ENCODE data around the gene DECR2. TPM values are rescaled to one million over a fixed set of nuclear protein-coding genes. Genes with fewer than 3 reads are reported as not detected.

DECR2 gene
- total and polyA plus RNA-seq, 2 of the 13 experiments (the other 11 are each of a cell fraction or from before 2014, with no cell fraction given): 36.3 to 44.6 TPM

DNA sequence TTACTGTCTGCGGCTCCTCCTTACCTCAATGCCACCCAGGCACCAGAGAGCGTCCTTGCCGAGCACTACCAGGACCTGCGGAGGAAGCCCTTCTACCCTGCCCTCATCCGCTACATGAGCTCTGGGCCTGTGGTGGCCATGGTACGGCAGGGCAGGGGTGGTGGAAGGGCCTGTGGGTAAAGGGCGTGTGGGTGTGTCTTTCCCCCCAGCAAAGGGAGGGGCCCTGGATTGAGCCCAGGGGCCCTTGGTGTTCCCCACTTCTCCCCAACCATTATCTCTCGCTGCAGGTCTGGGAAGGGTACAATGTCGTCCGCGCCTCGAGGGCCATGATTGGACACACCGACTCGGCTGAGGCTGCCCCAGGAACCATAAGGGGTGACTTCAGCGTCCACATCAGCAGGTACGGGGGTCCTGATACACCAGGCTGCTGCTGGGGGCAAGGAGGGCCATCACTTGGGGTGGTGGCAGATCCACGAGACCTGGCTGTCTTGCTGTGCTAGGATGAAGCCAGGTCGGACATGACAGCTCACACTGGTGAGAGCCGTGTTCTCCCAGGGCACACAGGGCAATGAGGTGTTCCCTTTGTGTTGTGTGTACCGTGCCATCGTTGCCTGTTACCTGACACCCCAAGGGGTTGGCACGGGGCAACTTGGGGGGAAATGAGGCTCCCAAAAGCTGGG, 2.2 kb upstream of the DECR2 start:
- Histone ChIP-seq H3K4me1 (ENCODE audit: insufficient read depth, low read length) (peaks cover 55% of the 10 kb centered on the region), H2AFZ (ENCODE audit: low read length) (no peak overlapping the region), H3K79me2 (ENCODE audit: insufficient read depth, low read length) (peaks cover 19% of the 10 kb centered on the region), H3K4me2 (ENCODE audit: low read depth, low read length) (peak overlapping the region; percentile 88; the same call in 1 of the 2 replicates), H3K9ac (ENCODE audit: insufficient read depth, low read depth, low read length) (no peak overlapping the region), H3K4me3 (replicated peaks in 1 of 3; ENCODE audit: insufficient read depth in 1 of 3, low read depth in 2 of 3, low read length in 3 of 3) (no peak overlapping the region), H4K20me1 (ENCODE audit: insufficient read depth, low read length) (no peaks in the 10 kb centered on the region), H3K27ac (ENCODE audit: extremely low read length, insufficient read depth, low read length) (no peak overlapping the region), H3K9me3 (ENCODE audit: low read length) (no peaks in the 10 kb centered on the region), H3K27me3 (ENCODE audit: control insufficient read depth in 1 of 2, insufficient read depth in 2 of 2, low read length in 2 of 2) (no peaks in the 10 kb centered on the region), H3K36me3 (replicated peaks in 1 of 2; ENCODE audit: control insufficient read depth in 1 of 2, insufficient read depth in 2 of 2, low read length in 2 of 2) (peaks cover 0 to 4% of the 10 kb centered on the region in 2 experiments; a peak in 2 of 5 replicates)
- POLR2A ChIA-PET: interaction anchor here (1.0 to 1.4 kb wide), 3 partner anchors 19 to 101 kb away, joined by 3 to 5 read pairs (median 4); no protein-coding TSS in a partner anchor
- TF ChIP-seq RFX5 (IDR thresholded peaks at IDR 0.05; ENCODE audit: low read depth, low read length) (no peak), ZNF788 (CRISPR knock-in tag; IDR thresholded peaks at IDR 0.05; ENCODE audit: borderline replicate concordance) (0 out of 2 replicates have a peak, but pooled peaks have one; percentile 28), TCF7 (IDR thresholded peaks at IDR 0.05; ENCODE audit: low read depth) (no peak), HOMEZ (CRISPR knock-in tag; IDR thresholded peaks at IDR 0.05; ENCODE audit: low read depth) (no peak), MATR3 (CRISPR knock-in tag; IDR thresholded peaks at IDR 0.05) (no peak), AGO2 (optimal IDR thresholded peaks at IDR 0.05; ENCODE audit: low read depth, low read length) (peak; percentile 45), GTF2F1 (IDR thresholded peaks at IDR 0.05; ENCODE audit: low read length) (no peak), ZNF770 (CRISPR knock-in tag; IDR thresholded peaks at IDR 0.05) (no peak), POLR2A (IDR thresholded peaks at IDR 0.05; ENCODE audit: insufficient read depth in 1 of 2, low read depth in 2 of 2, low read length in 2 of 2) (0 out of 4 replicates have a peak, but pooled peaks of 1 of the 2 experiments have one; percentile 38), PBX2 (CRISPR knock-in tag; IDR thresholded peaks at IDR 0.05) (no peak)
- TF ChIP-seq, protein P1, sequence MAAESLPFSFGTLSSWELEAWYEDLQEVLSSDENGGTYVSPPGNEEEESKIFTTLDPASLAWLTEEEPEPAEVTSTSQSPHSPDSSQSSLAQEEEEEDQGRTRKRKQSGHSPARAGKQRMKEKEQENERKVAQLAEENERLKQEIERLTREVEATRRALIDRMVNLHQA (CRISPR knock-in tag; IDR thresholded peaks at IDR 0.05): no peak
- no peak for FAIRE-seq
- WGBS (ENCODE audit: low lambda C conversion rate): 100% methylated on average over 14 of the region's 22 CpGs
- ATAC-seq: no peak
- intact Hi-C loops (cut with micrococcal nuclease; ENCODE audit: unreplicated experiment): no loop called here
- CTCF ChIA-PET (ENCODE audit: low intra/inter-chr PET ratio, low total read pairs): no interaction called here
- no peak for DNase-seq (ENCODE audit: low spot score)
- in situ Hi-C loops (cut with HindIII; ENCODE audit: extremely low pct_ligation_motif_present, low pct_unique_long_range_greater_than_20kb): loop anchor here (5.0 kb wide), 1 partner anchor 98 kb away; no protein-coding TSS in a partner anchor
- no TSS peak for BruUV-seq (replicated peaks)

All from HepG2 (cell line).